Adrenal gland (tissue), 12 donors: ENCODE measurements around the gene CATSPER4. TPM values are rescaled to one million over a fixed set of nuclear protein-coding genes. Genes with fewer than 3 reads are reported as not detected.
A peak's percentile ranks its signal among the peaks of the same experiment; 100 is the strongest.

Source experiments
- DNase-seq, 7 donors: peaks; one replicate each; pipeline ENCODE4 v3.0.0-alpha.2; 2019 to 2020
- H3K27ac ChIP-seq, 5 donors: fragments of 200-600 bp; sonication (generic) in 4 of 5; 1 replicate in 3 of 5; 2 replicates in 2 of 5; pipeline versions ENCODE4 v1.5.1 to v1.8.0; 2016 to 2020; ENCODE audit warnings: mild to moderate bottlenecking in 1 of 5
- H3K27me3 ChIP-seq: fragments of 200-600 bp; 2 replicates; pipeline ENCODE4 v1.8.0; 2021
- H3K36me3 ChIP-seq, 2 donors: fragments of 200-600 bp; replicated peaks in 1 of 2; 1 replicate in 1 of 2; 2 replicates in 1 of 2; pipeline versions ENCODE4 v1.5.1 to v1.8.0; 2018 to 2022
- H3K4me1 ChIP-seq, 2 donors: fragments of 200-600 bp; replicated peaks in 1 of 2; 1 replicate in 1 of 2; 2 replicates in 1 of 2; pipeline versions ENCODE4 v1.5.1 to v1.8.0; 2018 to 2021
- H3K4me3 ChIP-seq, 4 donors: fragments of 200-600 bp; sonication (generic) in 3 of 4; one replicate each; pipeline ENCODE4 v1.5.1; 2016 to 2018
- H3K9me3 ChIP-seq, 3 donors: fragments of 200-600 bp; sonication (generic) in 1 of 3; replicated peaks in 1 of 3; 1 replicate in 2 of 3; 2 replicates in 1 of 3; pipeline versions ENCODE4 v1.5.1 to v1.8.0; 2016 to 2021
- CTCF ChIP-seq, 6 experiments: fragments of 450-650 bp in 4 of 6; fragments of 200-600 bp in 2 of 6; sonication (generic) in 1 of 6; IDR thresholded peaks; 1 replicate in 5 of 6; 2 replicates in 1 of 6; pipeline versions ENCODE4 v1.5.1 to v1.8.0; 2016 to 2021; ENCODE audit warnings: antibody characterized with exemption in 6 of 6, mild to moderate bottlenecking in 2 of 6, moderate library complexity in 1 of 6
- POLR2A ChIP-seq, 2 donors: fragments of 450-650 bp; IDR thresholded peaks; one replicate each; pipeline ENCODE4 v1.6.1; 2017; ENCODE audit warnings: antibody characterized with exemption in 2 of 2, mild to moderate bottlenecking in 2 of 2, moderate library complexity in 1 of 2
- WGBS, 4 donors: extraction: QIAGEN DNeasy Blood & Tissue Kit in 2 of 4; methylation state at CpG; one replicate each; pipeline versions ENCODE4 v1.1.5 to v1.1.7; 2013 to 2017; 5-methylcytosine and 5-hydroxymethylcytosine counted together
- intact Hi-C, 2 donors: fragments of 100-400 bp; cut with DNase I; formaldehyde crosslinking; loops; one replicate each; pipeline versions ENCODE4 v1.14.1 to v1.15.0; 2022 to 2023
- polyA plus RNA-seq, 3 donors: library from polyadenylated mRNA; stranded (reverse); fragments of 200-250 nt in 2 of 3; fragments of 350-450 nt in 1 of 3; fragmentation: Illumina TruSeq in 1 of 3; extraction: RNeasy Lipid Tissue Mini Kit (QIAGEN cat#74804) in 1 of 3; gene quantifications; one replicate each; pipeline ENCODE4 v1.2.3, GENCODE V29; 2013 to 2014
- total RNA-seq, 9 donors: library from RNA; depleted of rRNA in 4 of 9; stranded (reverse); fragments of >200 nt in 4 of 9; fragments of 120-200 nt in 1 of 9; fragmentation: NEBNext Ultra II Directional in 1 of 9; extraction: Animal tissue kit (Norgen Biotek cat#: 25700) in 1 of 9; gene quantifications; one replicate each; pipeline versions ENCODE4 v1.1.0 to v1.2.4, GENCODE V29; 2013 to 2023
- donor health status: healthy with polysubstance abuse.
- donor health status: Bipolar disorder and iron deficiency.
- donor health status: DM: yes; HTN: yes; CAD: no.
- donor health status: DM: no; HTN: no; CAD: no.
- donor health status: DM: no; HTN: no; CAD: no.
- donor health status: DM: yes; HTN: yes; CAD: no.

The CATSPER4 gene
- total and polyA plus RNA-seq, 12 donors, result not detected

- Histone ChIP-seq H3K9me3 (no peaks in the 10 kb centered on the region), H3K36me3 (no peaks in the 10 kb centered on the region), H3K27me3 (peaks cover 21% of the 10 kb centered on the region), H3K4me1 (peaks cover 4% of the 10 kb centered on the region in 2 donors), H3K4me3 (no peak overlapping the region), H3K27ac (peak overlapping the region in 1 of 5 donors; percentile 74)
- TF ChIP-seq POLR2A (IDR thresholded peaks at IDR 0.05) (no peak), CTCF (IDR thresholded peaks at IDR 0.05) (no peak)
- intact Hi-C loops, result no loop called here
- DNase-seq, result peak in 3 of 7 donors; percentile 48 to 53 (median 52)
- 22 to 33% (median 24%) methylated on average over 11 to 12 of the region's 12 CpGs for WGBS, 4 donors
Observed at GRCh38 chr1:26156285-26157038, 33.9 kb upstream of the CATSPER4 start.

GRCh38 chr1:26158271-26158907, 32.0 kb upstream of the CATSPER4 start:
- Histone ChIP-seq H3K27ac (no peak overlapping the region), H3K4me3 (no peak overlapping the region)
- no peak for DNase-seq

GRCh38 chr1:26158908-26159742, 31.3 kb upstream of the CATSPER4 start, which contains the start of gene FAM110D:
TSS of gene FAM110D (plus strand) at chr1:26159079. CDS start at chr1:26161292, 2,213 bp downstream.
- Histone ChIP-seq H3K4me3 (peak within 1 kb of the TSS in 1 of 4 donors; percentile 15), H3K27me3 (peaks cover 21% of the 10 kb centered on the region), H3K4me1 (peaks cover 10 to 15% of the 10 kb centered on the region in 2 donors), H3K9me3 (no peaks in the 10 kb centered on the region), H3K36me3 (no peaks in the 10 kb centered on the region), H3K27ac (peak within 1 kb of the TSS in 1 of 5 donors; percentile 22)
- TF ChIP-seq POLR2A (IDR thresholded peaks at IDR 0.05), result no peak
- TF ChIP-seq CTCF (IDR thresholded peaks at IDR 0.05), result no peak
- intact Hi-C loops, result no loop called here
- peak in 1 of 7 donors; percentile 5 for DNase-seq
- WGBS, 4 donors, result 43 to 54% (median 48%) methylated on average over 6 of the region's 6 CpGs

More at GRCh38 chr1:26158271-26158907, 32.0 kb upstream of the CATSPER4 start:
- TF ChIP-seq POLR2A (IDR thresholded peaks at IDR 0.05), result no peak
- no peak for TF ChIP-seq CTCF (IDR thresholded peaks at IDR 0.05)
- Histone ChIP-seq H3K27me3 (peaks cover 21% of the 10 kb centered on the region), H3K4me1 (peaks cover 10 to 11% of the 10 kb centered on the region in 2 donors), H3K9me3 (no peaks in the 10 kb centered on the region), H3K36me3 (no peaks in the 10 kb centered on the region)
- 67 to 100% (median 76%) methylated on average over 1 to 5 of the region's 5 CpGs for WGBS, 4 donors
- intact Hi-C loops, result no loop called here

GRCh38 chr1:26159743-26160039, 30.7 kb upstream of the CATSPER4 start:
- Histone ChIP-seq H3K36me3 (no peaks in the 10 kb centered on the region), H3K27me3 (peaks cover 21% of the 10 kb centered on the region), H3K4me1 (peaks cover 10 to 15% of the 10 kb centered on the region in 2 donors), H3K4me3 (peak overlapping the region in 1 of 4 donors; percentile 15), H3K27ac (no peak overlapping the region), H3K9me3 (no peaks in the 10 kb centered on the region)
- no peak for DNase-seq
- WGBS, 4 donors, result 45 to 62% (median 56%) methylated on average over 4 of the region's 4 CpGs
- intact Hi-C loops, result loop anchor here in 1 of 2 donors (10.0 kb wide), 1 partner anchor 125 kb away; no protein-coding TSS in a partner anchor
- TF ChIP-seq POLR2A (IDR thresholded peaks at IDR 0.05) (no peak), CTCF (IDR thresholded peaks at IDR 0.05) (no peak)
